Frontal cortex (tissue), 4 donors: ENCODE results near the gene CLTC. TPM values are rescaled to one million over a fixed set of nuclear protein-coding genes. Genes with fewer than 3 reads are reported as not detected.
"Not testable (repeated sequence)": the region's sequence is repeated elsewhere in the genome, so short reads cannot be mapped to it uniquely, and the experiment has no call there.

ENCODE experiments used
- DNase-seq, 2 donors: peaks; one replicate each; pipeline ENCODE4 v3.0.0; 2012; ENCODE audit warnings: low spot score in 2 of 2
- FAIRE-seq: peaks from 2 replicates; lab custom pipeline; 2012; peaks lifted over from hg19 to GRCh38; lab: Jason Lieb, UNC
- total RNA-seq: library from RNA; depleted of rRNA; stranded (reverse); fragments of >200 nt; gene quantifications from one replicate; pipeline ENCODE4 v1.2.3, GENCODE V29; 2014
- donor health status: control.
- donor health status: control.
- donor health status: control.

CLTC gene
- total RNA-seq, 1 donor from 2014 or later = 308 TPM

DNA sequence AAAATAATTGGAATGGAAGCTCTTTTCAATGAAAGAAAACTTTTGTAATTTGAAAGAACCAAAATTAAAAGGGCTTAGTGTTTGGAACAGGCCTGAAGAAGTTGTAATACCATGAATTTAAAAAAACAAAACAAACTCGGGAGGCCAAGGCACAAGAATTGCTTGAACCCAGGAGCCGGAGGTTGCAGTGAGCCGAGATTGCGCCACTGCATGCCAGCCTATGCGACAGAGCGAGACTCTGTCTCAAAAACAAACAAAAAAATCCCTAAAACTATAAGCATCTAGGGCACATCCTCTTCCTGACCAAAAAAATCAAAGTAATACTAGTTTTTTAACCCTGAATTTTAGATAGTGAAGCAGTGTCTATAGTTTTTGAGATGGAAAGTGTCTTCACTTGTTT, 12.7 kb downstream of the CLTC start:
- FAIRE-seq (no peak), DNase-seq (no peak)

DNA sequence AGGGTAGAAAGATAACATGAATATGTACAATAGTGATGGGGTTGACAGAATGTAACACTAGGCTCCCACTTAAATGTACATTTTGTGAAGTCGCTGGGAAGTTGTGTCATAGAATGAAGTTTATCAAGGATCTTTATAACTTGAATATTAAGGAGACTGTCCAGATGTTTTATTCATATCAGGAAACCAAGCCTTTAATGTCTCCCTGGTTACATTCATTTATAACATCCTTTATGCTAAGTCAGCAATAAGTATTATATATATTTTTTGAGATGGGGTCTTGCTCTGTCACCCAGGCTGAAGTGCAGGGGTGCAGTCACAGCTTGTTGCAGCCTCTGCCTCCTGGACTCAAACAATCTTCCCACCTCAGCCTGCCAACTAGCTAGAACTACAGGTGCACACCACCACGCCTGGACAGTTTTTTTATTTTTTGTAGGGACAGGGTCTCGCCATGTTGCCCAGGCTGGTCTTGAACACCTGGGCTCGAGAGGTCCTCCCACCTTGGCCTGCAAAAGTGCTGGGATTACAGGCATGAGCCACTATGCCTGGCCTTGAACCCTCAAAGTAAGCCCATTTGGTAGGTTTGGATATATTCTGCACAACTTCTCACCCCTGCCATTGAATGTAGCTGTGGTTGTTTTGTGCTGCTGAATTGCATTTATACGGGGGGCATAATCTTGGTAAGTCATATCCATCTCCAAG, 14.1 kb downstream of the CLTC start:
- no peak for DNase-seq
- FAIRE-seq = no peak

DNA sequence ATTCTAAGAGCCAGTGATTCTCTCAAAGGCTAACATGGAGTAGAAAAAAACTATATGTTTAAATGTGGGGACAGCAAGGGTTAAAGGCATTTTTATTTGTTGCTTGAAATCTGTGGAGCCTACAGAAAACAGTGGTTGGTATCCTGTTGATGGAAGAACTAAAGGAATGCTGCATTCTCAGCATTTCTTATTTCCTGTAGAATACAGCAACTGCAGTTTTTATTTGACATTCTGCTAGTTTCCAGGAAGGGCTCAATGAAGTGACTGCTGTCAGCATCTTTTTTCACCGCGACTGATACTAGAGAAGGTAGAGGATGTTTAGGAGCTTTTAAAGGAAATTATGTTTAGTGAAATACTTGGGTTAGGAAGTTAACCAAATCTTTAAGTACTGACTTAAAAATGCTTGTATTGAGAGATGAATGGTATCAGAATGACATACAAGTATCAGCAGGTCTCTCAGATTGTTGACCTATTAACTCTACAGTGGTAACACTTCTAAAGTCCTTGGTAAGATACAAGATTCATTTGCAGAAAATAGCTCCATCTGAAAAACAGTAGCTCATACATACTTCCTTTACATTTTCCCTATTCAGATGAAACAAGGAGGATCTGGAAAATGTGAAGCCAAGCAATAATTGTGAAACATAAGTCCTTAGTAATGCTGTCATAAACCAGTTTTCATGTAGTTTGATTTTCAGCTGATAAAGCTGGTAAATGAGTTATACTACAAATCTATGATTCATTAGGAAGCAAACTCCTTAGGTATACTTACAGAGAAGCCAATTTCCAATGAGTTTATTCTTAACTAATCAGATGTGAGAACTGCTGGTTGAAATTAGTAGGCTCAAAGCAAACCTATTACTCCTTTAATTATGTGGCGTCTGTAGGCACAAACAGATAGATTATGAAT, 15.2 kb downstream of the CLTC start:
- DNase-seq (no peak), FAIRE-seq (no peak)

DNA sequence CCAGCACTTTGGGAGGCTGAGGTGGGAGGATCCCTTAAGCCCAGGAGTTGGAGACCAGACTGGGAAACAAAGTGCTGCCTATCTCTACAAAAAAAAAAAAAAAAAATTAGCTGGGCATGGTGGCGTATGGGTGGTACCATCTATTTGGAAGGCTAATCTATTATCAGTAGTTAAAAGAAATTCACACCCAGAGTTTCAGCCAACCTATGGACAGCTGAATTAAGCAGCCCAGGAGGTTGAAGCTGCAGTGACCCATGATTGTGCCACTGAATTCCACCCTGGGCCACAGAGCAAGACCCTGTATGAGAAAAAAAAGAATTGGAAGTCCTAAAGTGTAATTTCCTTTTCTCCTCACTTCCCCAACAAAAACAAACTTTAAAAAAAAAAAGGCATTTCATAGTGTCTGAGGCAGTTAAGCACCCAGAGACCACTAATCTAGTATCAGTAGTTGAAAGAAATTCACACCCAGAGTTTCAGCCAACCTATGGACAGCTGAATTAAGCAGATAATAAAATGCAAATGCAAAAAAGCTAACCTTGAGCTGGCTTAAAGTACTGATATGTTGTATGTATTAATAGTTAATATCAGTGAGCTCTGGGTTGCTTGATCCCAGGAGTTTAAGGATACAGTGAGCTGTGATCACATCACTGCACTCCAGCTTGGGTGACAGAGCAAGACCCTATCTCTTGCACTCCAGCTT, 18.1 kb downstream of the CLTC start:
- no peak for FAIRE-seq
- DNase-seq = no peak

DNA sequence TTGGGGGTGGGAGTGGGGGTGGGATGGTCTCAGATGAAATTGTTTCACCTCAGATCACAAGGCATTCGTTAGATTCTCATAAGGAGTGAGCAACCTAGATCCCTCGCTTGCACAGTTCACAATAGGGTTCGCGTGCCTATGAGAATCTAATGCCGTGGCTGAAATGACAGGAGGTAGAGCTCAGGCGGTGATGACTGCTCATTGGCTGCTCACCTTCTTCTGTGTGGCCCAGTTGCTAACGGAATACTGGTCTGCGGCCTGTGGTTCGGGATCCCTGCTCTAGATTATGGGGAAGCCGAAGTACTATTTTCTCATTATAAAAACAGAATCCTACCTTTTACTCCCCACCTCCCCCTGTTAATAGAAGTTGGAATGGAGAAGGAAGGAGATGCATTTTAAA, 18.9 kb downstream of the CLTC start:
- no peak for DNase-seq
- FAIRE-seq = no peak

DNA sequence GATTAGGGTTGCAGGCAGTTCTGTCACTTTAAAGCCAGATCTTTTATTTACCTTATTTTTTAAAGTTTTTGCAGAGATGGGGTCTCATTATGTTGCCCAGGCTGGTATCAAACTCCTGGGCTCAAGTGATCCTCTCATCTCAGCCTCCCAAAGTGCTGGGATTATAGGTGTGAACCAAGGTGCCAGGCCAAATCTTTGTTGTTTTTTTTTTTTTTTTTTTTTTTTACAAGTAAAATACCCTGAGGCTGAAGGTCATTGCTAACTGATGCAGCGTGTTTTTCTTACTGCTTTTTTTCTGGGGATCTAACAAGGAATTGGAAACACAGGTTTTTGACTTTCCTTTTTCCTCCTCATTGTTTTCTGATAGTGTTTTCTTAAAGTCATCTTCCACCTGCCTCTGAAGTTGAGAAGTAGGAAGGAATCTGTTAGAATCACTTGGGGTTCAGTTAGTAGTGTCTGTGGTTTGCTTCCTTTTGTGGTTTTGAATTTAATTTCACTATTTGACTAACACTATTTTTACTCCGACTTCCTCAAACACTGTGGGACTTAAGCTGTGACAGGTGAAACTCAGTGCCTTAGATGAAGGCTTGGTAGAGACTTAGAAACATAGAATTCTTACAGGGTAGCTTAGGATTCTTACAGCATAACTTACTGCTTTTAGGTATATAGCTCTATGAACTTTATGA, 22.2 kb downstream of the CLTC start:
- FAIRE-seq (no peak), DNase-seq (no peak)

DNA sequence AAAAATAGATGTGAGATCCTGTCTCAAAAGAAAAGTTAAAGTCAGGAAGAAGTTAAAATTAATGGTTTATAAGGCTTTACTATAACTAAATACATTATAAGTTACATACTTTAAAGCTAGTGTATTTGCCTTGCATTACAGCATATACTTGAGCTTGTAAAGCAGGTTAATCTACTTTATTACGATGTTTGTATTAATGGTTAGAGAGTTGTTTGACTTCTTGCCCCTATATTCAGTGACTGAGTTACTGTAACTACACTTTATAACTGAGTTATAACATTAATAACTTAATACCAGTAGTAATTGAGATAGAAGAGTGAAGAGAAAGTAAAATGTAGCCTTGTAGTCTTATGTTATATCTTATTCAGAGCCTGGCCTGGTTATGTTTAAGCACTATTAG, 22.9 kb downstream of the CLTC start:
- FAIRE-seq (no peak), DNase-seq (no peak)

DNA sequence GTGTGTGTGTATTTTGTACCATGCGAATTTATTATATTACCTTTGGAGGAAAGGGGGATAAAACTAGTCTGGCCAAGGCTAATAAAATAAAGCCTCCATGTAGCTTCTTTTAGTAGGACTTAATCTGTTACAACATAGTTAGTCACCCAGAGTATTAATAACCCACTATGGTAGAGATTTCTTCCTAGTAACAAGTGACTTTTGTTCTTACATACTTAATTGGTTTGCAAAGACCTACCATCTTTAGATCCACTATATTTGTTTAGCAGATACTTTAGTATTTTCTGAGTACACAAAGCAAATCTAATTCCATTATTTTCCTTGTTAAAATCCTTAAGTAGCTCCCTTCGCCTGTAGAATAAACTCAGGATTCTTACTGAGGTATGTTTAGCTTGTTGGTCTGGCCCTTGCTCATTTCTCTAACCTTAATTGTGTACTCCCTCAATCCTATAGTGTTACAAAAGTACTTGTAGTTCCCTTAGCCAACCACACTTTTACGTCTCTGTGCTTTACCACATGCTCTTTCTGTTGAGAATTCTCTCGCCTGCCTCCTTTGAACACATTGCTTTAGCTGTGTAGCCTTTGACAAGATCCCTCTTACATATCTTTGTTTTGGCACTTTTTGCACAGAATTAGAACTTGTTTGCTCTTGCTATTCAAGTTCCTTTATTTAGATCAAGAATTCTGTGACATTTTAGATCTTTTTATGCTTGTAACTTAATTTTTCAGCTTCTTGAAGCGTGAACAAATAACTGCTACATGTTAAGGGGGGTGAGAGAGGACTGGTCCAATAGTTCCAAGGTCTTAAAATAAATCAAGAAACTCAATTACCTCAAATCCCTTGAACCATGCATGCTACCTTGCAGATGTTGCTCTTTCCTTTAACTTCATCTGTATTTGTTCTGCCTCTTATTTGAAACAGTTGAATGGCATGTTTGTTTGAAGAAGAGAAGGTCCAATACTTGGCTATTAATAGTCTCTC, 23.8 kb downstream of the CLTC start:
- no peak for DNase-seq
- no peak for FAIRE-seq

DNA sequence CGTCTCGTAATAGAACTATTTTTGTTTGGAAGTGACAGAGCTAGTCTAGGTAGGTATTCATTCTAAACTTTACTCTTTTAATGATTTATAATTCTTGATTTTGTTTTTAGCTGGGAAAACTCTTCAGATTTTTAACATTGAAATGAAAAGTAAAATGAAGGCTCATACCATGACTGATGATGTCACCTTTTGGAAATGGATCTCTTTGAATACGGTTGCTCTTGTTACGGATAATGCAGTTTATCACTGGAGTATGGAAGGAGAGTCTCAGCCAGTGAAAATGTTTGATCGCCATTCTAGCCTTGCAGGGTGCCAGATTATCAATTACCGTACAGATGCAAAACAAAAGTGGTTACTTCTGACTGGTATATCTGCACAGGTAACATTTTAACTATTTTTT, 27.6 kb downstream of the CLTC start:
- FAIRE-seq (no peak), DNase-seq (no peak)

DNA sequence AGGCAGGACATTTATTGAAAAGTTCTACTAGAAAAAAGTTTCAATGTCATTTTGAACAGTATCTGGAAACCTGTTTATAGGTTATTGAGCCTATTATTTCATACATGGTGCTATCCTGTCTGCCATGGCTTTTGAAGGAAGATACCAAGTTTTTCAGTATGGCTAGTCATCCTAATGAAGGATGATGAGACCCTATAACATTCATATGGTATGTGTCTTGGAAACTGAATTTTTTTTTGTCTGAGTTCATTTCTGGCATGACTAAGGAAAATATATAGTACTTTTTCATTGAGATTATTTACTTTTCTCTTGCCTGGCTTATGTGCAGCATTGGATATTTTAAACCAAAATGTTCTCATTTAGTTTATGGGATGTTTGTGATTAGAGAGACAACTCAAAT, 30.2 kb downstream of the CLTC start:
- FAIRE-seq (no peak), DNase-seq (no peak)

DNA sequence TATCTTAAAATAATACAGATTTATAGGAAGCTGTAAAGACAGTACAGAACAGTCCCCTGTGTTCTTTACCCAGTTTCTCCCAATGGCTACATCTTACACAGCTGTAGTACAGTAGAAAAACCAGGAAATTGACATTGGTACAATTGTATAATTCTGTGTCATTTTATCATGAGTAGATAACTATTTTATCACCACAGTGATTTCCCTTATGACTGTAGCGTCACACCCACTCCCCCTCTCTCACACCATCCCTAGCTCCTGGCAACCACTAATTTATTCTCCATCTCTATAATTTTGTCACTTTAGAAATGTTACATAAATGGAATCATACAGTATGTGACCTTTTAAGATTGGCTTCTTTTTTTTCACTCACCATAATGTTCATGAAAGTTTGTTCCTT, 30.9 kb downstream of the CLTC start:
- no peak for DNase-seq
- no peak for FAIRE-seq

DNA sequence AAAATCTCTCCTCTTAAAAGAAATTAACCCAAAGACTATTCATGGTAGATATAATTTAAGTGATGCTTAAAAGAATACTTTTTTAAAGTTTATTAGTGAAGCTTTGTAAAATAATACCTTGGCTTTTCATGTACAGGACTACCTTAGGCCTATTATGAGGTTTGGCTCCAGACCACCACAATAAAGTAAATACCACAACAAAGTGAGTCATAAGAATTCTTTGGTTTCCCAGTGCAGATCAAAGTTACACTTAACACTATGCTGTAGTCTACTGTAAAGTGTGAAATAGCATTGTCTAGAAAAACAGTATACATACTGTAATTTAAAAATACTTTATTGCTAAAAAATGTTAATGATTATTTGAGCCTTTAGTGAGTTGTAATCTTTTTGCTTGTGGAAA, 31.7 kb downstream of the CLTC start:
- DNase-seq (no peak), FAIRE-seq (no peak)

DNA sequence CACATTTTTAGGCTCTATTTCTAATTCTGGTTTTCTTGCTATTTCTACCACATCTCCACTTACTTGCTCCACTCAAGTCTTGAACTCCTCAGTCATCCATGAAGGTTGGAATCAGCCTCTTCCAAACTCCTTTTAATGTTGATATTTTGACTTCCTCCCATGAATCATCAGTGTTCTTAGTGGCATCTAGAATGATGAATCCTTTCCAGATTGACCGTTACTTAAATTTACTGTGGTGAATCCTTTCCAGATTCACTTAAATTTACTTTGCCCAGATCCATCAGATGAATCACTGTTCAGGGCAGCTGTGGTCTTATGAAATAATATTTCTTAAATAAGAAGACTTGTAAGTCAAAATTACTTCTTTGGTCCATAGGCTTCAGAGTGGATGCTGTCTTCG, 32.4 kb downstream of the CLTC start:
- no peak for DNase-seq
- no peak for FAIRE-seq

DNA sequence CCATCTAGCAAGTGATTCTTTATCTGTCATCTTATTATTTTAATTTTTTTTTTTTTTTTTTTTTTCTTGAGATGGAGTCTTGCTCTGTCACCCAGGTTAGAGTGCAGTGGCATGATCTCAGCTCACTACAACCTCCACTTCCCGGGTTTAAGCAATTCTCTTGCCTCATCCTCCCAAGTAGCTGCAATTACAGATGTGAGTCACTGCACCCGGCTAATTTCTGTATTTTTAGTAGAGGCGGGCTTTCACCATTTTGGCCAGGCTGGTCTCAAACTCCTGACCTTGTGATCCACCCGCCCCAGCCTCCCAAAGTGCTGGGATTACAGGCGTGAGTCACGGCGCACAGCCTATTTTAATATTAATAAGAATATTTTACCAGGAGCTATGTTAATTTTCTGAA, 36.9 kb downstream of the CLTC start:
- not testable (repeated sequence) for FAIRE-seq

DNA sequence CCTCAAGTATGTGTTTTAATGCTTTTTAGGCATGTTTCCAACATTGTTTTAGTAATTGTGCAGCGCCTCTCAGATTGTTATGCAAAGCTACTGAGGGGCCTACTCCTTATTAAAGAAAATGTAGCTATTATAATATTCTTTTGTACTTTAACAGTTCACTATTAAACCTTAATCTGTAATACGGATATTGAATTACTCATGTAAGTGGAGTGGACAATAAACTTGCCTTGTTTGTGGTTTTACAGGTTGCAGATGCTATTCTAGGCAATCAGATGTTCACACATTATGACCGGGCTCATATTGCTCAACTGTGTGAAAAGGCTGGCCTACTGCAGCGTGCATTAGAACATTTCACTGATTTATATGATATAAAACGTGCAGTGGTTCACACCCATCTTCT, 46.5 kb downstream of the CLTC start:
- FAIRE-seq = no peak
- no peak for DNase-seq

More for the DNA sequence above, 36.9 kb downstream of the CLTC start:
- not testable (repeated sequence) for DNase-seq

DNA sequence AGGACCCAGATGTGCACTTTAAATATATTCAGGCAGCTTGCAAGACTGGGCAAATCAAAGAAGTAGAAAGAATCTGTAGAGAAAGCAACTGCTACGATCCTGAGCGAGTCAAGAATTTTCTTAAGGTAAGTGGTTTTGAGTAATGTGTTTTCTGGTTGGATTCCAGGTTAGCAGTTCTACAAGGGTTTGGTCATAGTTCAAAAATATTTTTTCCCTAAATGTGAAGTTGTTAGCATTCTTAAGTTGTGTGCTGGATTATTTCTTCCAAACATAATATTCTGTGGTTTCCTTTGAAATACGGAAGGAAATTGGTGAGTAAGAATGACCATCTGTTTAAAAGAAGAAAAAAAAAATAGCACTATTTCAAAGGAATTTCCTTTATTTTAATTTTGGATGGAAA, 49.1 kb downstream of the CLTC start:
- FAIRE-seq (peak; percentile 23), DNase-seq (no peak)

DNA sequence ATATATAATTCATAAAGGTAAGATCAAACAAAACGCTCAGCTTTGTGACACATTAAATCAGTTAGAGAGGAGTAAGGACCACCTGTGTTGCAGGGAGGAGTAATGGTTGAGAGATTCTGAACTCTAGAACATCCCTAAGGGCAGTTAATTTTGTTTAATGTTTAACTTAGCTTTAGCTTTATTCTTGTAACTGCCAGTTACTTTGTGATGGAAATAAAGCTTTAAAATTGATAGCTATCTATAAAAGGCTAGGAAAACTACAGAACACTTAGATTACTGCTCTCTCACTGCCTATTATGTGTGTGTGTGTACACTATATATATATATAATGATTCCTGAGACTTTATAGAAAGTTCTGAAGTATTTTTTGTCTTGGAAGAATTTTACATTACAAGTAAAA, 49.7 kb downstream of the CLTC start:
- no peak for DNase-seq
- FAIRE-seq = no peak

DNA sequence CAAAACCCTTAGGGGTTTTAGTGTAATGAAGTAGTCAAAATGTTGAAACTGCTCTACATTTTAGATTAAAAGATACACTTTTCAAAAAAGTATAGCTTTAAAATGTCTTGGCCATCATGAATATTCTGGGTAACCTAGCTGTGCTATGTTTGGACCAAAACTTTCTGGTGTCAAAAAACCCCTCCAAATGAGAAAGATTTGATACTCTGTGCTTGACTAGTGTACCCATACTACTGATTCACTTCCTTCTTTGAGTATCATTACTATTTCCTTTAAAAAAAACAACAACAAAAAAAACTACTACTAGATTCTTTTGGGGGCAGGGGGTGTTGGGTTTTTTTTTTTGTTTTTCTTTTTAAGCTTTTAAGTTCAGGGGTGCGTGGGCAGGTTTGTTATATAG, 50.2 kb downstream of the CLTC start:
- DNase-seq = no peak
- FAIRE-seq = no peak

DNA sequence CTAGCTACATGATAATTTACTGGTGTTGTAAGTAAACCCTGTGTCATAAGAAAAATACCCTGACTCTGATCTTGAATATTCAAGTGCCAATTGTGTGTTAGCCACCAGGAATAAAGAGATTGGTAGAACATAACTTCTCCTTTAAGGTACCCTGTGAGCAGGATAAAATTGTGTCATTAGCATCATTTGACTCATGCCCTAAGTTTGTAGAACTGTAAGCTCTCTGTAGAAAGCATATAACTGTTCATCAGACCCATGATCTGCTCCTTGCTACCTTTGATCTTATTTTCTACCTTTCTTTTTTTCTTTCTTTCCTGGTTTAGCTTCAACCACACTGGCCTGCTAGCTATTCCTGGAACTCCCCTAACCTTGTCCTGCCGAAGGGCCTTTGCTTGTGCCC, 51.7 kb downstream of the CLTC start:
- FAIRE-seq (no peak), DNase-seq (no peak)
